ENCODE data around the gene MIS12. TPM values are rescaled to one million over a fixed set of nuclear protein-coding genes. Genes with fewer than 3 reads are reported as not detected.

Gene MIS12
- total and polyA plus RNA-seq, 2 of the 4 experiments (the other 2 are of a cell fraction), result 7.5 to 11.7 TPM

DNA sequence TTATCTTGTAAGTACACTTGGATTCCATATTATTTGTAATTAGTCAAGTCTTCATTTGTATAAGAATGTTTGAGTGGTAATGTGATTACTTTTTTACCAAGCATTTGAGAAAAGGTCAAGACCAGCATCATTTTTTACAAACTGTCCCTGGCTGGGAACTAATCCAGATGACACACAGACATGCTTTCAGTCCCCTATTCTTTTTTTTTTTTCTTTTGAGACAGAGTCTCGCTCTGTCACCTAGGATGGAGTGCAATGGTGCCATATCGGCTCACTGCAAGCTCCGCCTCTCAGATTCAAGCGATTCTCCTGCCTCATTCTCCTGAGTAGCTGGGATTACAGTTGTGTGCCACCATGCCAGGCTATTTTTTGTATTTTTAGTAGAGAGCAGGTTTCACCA, 4.9 kb upstream of the MIS12 start:
- TF ChIP-seq CHD1 (IDR thresholded peaks at IDR 0.05; ENCODE audit: low read depth, low read length) (no peak), MAFK (IDR thresholded peaks at IDR 0.05; ENCODE audit: low read depth, low read length) (no peak), FOS (IDR thresholded peaks at IDR 0.05; ENCODE audit: low read depth, low read length) (no peak), NFE2L2 (IDR thresholded peaks at IDR 0.05; ENCODE audit: low read depth, low read length) (no peak), CEBPB (IDR thresholded peaks at IDR 0.05; ENCODE audit: low read depth, low read length) (no peak), RFX5 (IDR thresholded peaks at IDR 0.05; ENCODE audit: low read depth, low read length) (no peak), POLR2A (IDR thresholded peaks at IDR 0.05; ENCODE audit: low read depth, low read length) (no peak), RCOR1 (IDR thresholded peaks at IDR 0.05; ENCODE audit: insufficient replicate concordance, low read length) (no peak), SMC3 (IDR thresholded peaks at IDR 0.05; ENCODE audit: low read depth, low read length) (no peak), MXI1 (IDR thresholded peaks at IDR 0.05; ENCODE audit: borderline replicate concordance, low read depth, low read length) (no peak), MAZ (IDR thresholded peaks at IDR 0.05; ENCODE audit: borderline replicate concordance, low read depth, low read length) (no peak), BHLHE40 (IDR thresholded peaks at IDR 0.05; ENCODE audit: low read depth, low read length) (no peak), RAD21 (IDR thresholded peaks at IDR 0.05; ENCODE audit: low read length) (no peak)
- TF ChIP-seq, protein P1, sequence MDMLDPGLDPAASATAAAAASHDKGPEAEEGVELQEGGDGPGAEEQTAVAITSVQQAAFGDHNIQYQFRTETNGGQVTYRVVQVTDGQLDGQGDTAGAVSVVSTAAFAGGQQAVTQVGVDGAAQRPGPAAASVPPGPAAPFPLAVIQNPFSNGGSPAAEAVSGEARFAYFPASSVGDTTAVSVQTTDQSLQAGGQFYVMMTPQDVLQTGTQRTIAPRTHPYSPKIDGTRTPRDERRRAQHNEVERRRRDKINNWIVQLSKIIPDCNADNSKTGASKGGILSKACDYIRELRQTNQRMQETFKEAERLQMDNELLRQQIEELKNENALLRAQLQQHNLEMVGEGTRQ (IDR thresholded peaks at IDR 0.05; ENCODE audit: low read depth, low read length), result no peak
- TF ChIP-seq, protein P2, sequence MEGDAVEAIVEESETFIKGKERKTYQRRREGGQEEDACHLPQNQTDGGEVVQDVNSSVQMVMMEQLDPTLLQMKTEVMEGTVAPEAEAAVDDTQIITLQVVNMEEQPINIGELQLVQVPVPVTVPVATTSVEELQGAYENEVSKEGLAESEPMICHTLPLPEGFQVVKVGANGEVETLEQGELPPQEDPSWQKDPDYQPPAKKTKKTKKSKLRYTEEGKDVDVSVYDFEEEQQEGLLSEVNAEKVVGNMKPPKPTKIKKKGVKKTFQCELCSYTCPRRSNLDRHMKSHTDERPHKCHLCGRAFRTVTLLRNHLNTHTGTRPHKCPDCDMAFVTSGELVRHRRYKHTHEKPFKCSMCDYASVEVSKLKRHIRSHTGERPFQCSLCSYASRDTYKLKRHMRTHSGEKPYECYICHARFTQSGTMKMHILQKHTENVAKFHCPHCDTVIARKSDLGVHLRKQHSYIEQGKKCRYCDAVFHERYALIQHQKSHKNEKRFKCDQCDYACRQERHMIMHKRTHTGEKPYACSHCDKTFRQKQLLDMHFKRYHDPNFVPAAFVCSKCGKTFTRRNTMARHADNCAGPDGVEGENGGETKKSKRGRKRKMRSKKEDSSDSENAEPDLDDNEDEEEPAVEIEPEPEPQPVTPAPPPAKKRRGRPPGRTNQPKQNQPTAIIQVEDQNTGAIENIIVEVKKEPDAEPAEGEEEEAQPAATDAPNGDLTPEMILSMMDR (conservative IDR thresholded peaks at IDR 0.05; ENCODE audit: low read depth, low read length), result no peak
- TF ChIP-seq, protein P3, sequence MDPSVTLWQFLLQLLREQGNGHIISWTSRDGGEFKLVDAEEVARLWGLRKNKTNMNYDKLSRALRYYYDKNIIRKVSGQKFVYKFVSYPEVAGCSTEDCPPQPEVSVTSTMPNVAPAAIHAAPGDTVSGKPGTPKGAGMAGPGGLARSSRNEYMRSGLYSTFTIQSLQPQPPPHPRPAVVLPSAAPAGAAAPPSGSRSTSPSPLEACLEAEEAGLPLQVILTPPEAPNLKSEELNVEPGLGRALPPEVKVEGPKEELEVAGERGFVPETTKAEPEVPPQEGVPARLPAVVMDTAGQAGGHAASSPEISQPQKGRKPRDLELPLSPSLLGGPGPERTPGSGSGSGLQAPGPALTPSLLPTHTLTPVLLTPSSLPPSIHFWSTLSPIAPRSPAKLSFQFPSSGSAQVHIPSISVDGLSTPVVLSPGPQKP (IDR thresholded peaks at IDR 0.05; ENCODE audit: borderline replicate concordance, low read depth, low read length), result no peak
- Histone ChIP-seq H3K9me3 (ENCODE audit: control insufficient read depth, insufficient read depth, low read length) (no peaks in the 10 kb centered on the region), H2BK20ac (ENCODE audit: low read depth, low read length) (no peak overlapping the region), H4K20me1 (ENCODE audit: insufficient read depth, low read length) (peaks cover 2% of the 10 kb centered on the region), H2BK15ac (ENCODE audit: low read depth, low read length) (no peak overlapping the region), H2AFZ (replicated peaks; ENCODE audit: low read length, poor library complexity) (no peak overlapping the region), H3K79me1 (ENCODE audit: low read depth in 1 of 2, low read length in 2 of 2) (peaks cover 42 to 62% of the 10 kb centered on the region in 2 experiments), H3K14ac (replicated peaks; ENCODE audit: low read depth, low read length) (no peak overlapping the region), H3K27ac (ENCODE audit: insufficient read depth, low read length) (no peak overlapping the region), H3K9ac (ENCODE audit: low read depth, low read length) (no peak overlapping the region), H2BK5ac (ENCODE audit: low read depth, low read length, poor library complexity, severe bottlenecking) (no peak overlapping the region), H3K27me3 (ENCODE audit: control insufficient read depth, insufficient read depth, low read length) (no peaks in the 10 kb centered on the region), H4K8ac (ENCODE audit: low read depth in 2 of 2, low read length in 2 of 2) (no peak overlapping the region), H2AK5ac (ENCODE audit: low read depth, low read length) (no peak overlapping the region), H4K5ac (ENCODE audit: low read depth, low read length) (no peak overlapping the region), H4K91ac (ENCODE audit: insufficient read depth, low read depth, low read length) (no peak overlapping the region), H3K23ac (ENCODE audit: low read depth, low read length) (no peak overlapping the region), H3K4me3 (ENCODE audit: insufficient read depth, low read depth, low read length) (no peak overlapping the region), H3K4me1 (ENCODE audit: control insufficient read depth, insufficient read depth, low read length) (no peaks in the 10 kb centered on the region), H3K36me3 (ENCODE audit: control insufficient read depth, insufficient read depth, low read length) (peaks cover 42% of the 10 kb centered on the region), H2BK120ac (ENCODE audit: low read depth, low read length) (no peak overlapping the region), H3K56ac (ENCODE audit: extremely low read depth, insufficient read depth, low read length) (no peak overlapping the region), H2AK9ac (replicated peaks; ENCODE audit: low read depth, low read length, poor library complexity) (no peak overlapping the region), H3K4me2 (ENCODE audit: low read depth, low read length) (no peak overlapping the region), H3K18ac (ENCODE audit: low read depth, low read length) (no peak overlapping the region), H3K4ac (ENCODE audit: low read depth, low read length) (no peak overlapping the region), H3K9me1 (ENCODE audit: insufficient read depth, low read length) (0 out of 2 replicates have a peak, but pooled peaks cover 2% of the 10 kb centered on the region)
- WGBS, 2 experiments (ENCODE audit: extremely low coverage in 2 of 2, insufficient read length in 1 of 2), result 100% methylated on average over 4 of the region's 4 CpGs; no CpG with 5 or more reads in 1 of the 2 experiments
- intact Hi-C loops (cut with micrococcal nuclease) (no loop called here), in situ Hi-C loops (cut with MboI; ENCODE audit: low sequenced_read_pairs) (no loop called here), dilution Hi-C loops (cut with HindIII; ENCODE audit: low sequenced_read_pairs, unreplicated experiment) (no loop called here)
- ChIA-PET POLR2A (ENCODE audit: unreplicated experiment) (no interaction called here), CTCF (no interaction called here)
- BruUV-seq (replicated peaks), result no TSS peak
- DNase-seq, result no peak
- ATAC-seq (ENCODE audit: low read depth), result no peak

Measured in IMR-90 (cell line).